Natural killer cell treated with Interleukin-12 subunit alpha and Interleukin-12 subunit beta and Interleukin-15 and Interleukin-18, amount 100 ng/mL, for 72 hours (primary cell): ENCODE measurements around the gene TMEM260. TPM values are rescaled to one million over a fixed set of nuclear protein-coding genes. Genes with fewer than 3 reads are reported as not detected.

Source experiments
- ATAC-seq, 2 donors: fragments of 150-1000 bp; cut with Tn5 transposase in 1 of 2; sonication (Bioruptor Pico), chemical (Tn5 transposase) in 1 of 2; 2 replicates each; pipeline ENCODE4 v1.10.0; 2021
- DNase-seq: peaks from one replicate; pipeline ENCODE4 v3.0.0; 2022; ENCODE audit warnings: low spot score
- H3K27ac Mint-ChIP-seq, 2 donors: 1 replicate in 1 of 2; 2 replicates in 1 of 2; pipeline ENCODE4 v1.8.0; 2022; ENCODE audit warnings: mixed read lengths in 2 of 2, mild to moderate bottlenecking in 1 of 2, moderate library complexity in 1 of 2
- H3K27me3 Mint-ChIP-seq, 2 donors: 1 replicate in 1 of 2; 2 replicates in 1 of 2; pipeline ENCODE4 v1.8.0; 2022; ENCODE audit warnings: mixed read lengths in 2 of 2
- H3K36me3 Mint-ChIP-seq: one replicate; pipeline ENCODE4 v1.8.0; 2022; ENCODE audit warnings: mixed read lengths
- H3K4me1 Mint-ChIP-seq, 2 donors: 1 replicate in 1 of 2; 2 replicates in 1 of 2; pipeline ENCODE4 v1.8.0; 2022; ENCODE audit warnings: low read depth in 2 of 2, mixed read lengths in 2 of 2, mild to moderate bottlenecking in 1 of 2
- H3K4me3 Mint-ChIP-seq: one replicate; pipeline ENCODE4 v1.8.0; 2022; ENCODE audit warnings: mixed read lengths
- H3K9me3 Mint-ChIP-seq: 2 replicates; pipeline ENCODE4 v1.8.0; 2022; ENCODE audit warnings: mixed read lengths
- total RNA-seq, 2 donors: library from RNA; stranded (reverse); gene quantifications; one replicate each; pipeline ENCODE4 v1.2.3, GENCODE V29; 2022

TMEM260 gene
- total RNA-seq = 10 to 100 TPM; 19.8 to 26.5 TPM

- H3K4me1 Mint-ChIP-seq = peaks cover 27 to 34% of the 10 kb centered on the region in 2 donors
Measured at GRCh38 chr14:56579345-56580220, at the start of gene TMEM260. Gene TMEM260, plus strand, starts transcription at chr14:56579798. Its CDS starts 117 bp downstream, at chr14:56579915.

GRCh38 chr14:56532546-56532945, 47.1 kb upstream of the TMEM260 start:
- no peak for DNase-seq
- no peaks in the 10 kb centered on the region for H3K4me1 Mint-ChIP-seq
- ATAC-seq = no peak
- no peak overlapping the region for H3K27ac Mint-ChIP-seq
- no peaks in the 10 kb centered on the region for H3K9me3 Mint-ChIP-seq
- no peak overlapping the region for H3K4me3 Mint-ChIP-seq
- peaks cover 17 to 23% of the 10 kb centered on the region in 2 donors for H3K27me3 Mint-ChIP-seq
- H3K36me3 Mint-ChIP-seq = no peaks in the 10 kb centered on the region

More at GRCh38 chr14:56579345-56580220, at the start of gene TMEM260:
- no peaks in the 10 kb centered on the region for H3K27me3 Mint-ChIP-seq
- ATAC-seq (peak; percentile 95), DNase-seq (peak; percentile 90)
- peak within 1 kb of the TSS; percentile 98 for H3K4me3 Mint-ChIP-seq
- peak within 1 kb of the TSS; percentile 79 to 90 for H3K27ac Mint-ChIP-seq
- H3K9me3 Mint-ChIP-seq = no peaks in the 10 kb centered on the region
- no peaks in the 10 kb centered on the region for H3K36me3 Mint-ChIP-seq

- no peaks in the 10 kb centered on the region for H3K36me3 Mint-ChIP-seq
- ATAC-seq = no peak
Measured at GRCh38 chr14:56534656-56535055, 44.9 kb upstream of the TMEM260 start.

GRCh38 chr14:56539862-56540261, 39.7 kb upstream of the TMEM260 start:
- Mint-ChIP-seq H3K4me1 (no peaks in the 10 kb centered on the region), H3K27ac (no peak overlapping the region), H3K4me3 (no peak overlapping the region), H3K9me3 (no peaks in the 10 kb centered on the region), H3K36me3 (no peaks in the 10 kb centered on the region), H3K27me3 (peaks cover 15 to 24% of the 10 kb centered on the region in 2 donors)
- ATAC-seq = no peak
- no peak for DNase-seq

More at GRCh38 chr14:56534656-56535055, 44.9 kb upstream of the TMEM260 start:
- no peak overlapping the region for H3K27ac Mint-ChIP-seq
- H3K4me1 Mint-ChIP-seq = no peaks in the 10 kb centered on the region
- H3K9me3 Mint-ChIP-seq = no peaks in the 10 kb centered on the region
- H3K27me3 Mint-ChIP-seq = peaks cover 24 to 30% of the 10 kb centered on the region in 2 donors
- no peak overlapping the region for H3K4me3 Mint-ChIP-seq
- DNase-seq = no peak

GRCh38 chr14:56543436-56543835, 36.2 kb upstream of the TMEM260 start:
- Mint-ChIP-seq H3K4me3 (no peak overlapping the region), H3K27me3 (peaks cover 14 to 22% of the 10 kb centered on the region in 2 donors), H3K9me3 (no peaks in the 10 kb centered on the region), H3K4me1 (no peaks in the 10 kb centered on the region), H3K36me3 (no peaks in the 10 kb centered on the region), H3K27ac (no peak overlapping the region)
- no peak for ATAC-seq
- DNase-seq = no peak

- H3K27me3 Mint-ChIP-seq = peaks cover 19 to 38% of the 10 kb centered on the region in 2 donors
- H3K9me3 Mint-ChIP-seq = no peaks in the 10 kb centered on the region
- no peaks in the 10 kb centered on the region for H3K4me1 Mint-ChIP-seq
- DNase-seq (no peak), ATAC-seq (no peak)
- no peak overlapping the region for H3K4me3 Mint-ChIP-seq
- no peaks in the 10 kb centered on the region for H3K36me3 Mint-ChIP-seq
- no peak overlapping the region for H3K27ac Mint-ChIP-seq
Measured at GRCh38 chr14:56549721-56550120, 29.9 kb upstream of the TMEM260 start.

GRCh38 chr14:56552615-56553014, 27.0 kb upstream of the TMEM260 start:
- peaks cover 31 to 34% of the 10 kb centered on the region in 2 donors for H3K27me3 Mint-ChIP-seq
- ATAC-seq (no peak), DNase-seq (no peak)
- H3K4me1 Mint-ChIP-seq = no peaks in the 10 kb centered on the region
- H3K9me3 Mint-ChIP-seq = no peaks in the 10 kb centered on the region
- H3K4me3 Mint-ChIP-seq = no peak overlapping the region
- no peaks in the 10 kb centered on the region for H3K36me3 Mint-ChIP-seq
- H3K27ac Mint-ChIP-seq = no peak overlapping the region

- Mint-ChIP-seq H3K27ac (no peak overlapping the region), H3K4me3 (no peak overlapping the region), H3K4me1 (no peaks in the 10 kb centered on the region), H3K27me3 (peaks cover 34 to 36% of the 10 kb centered on the region in 2 donors), H3K36me3 (no peaks in the 10 kb centered on the region), H3K9me3 (no peaks in the 10 kb centered on the region)
- ATAC-seq (no peak), DNase-seq (no peak)
Measured at GRCh38 chr14:56554301-56554700, 25.3 kb upstream of the TMEM260 start.

- Mint-ChIP-seq H3K27me3 (peaks cover 25 to 27% of the 10 kb centered on the region in 2 donors), H3K27ac (no peak overlapping the region), H3K36me3 (no peaks in the 10 kb centered on the region), H3K4me3 (no peak overlapping the region), H3K9me3 (no peaks in the 10 kb centered on the region), H3K4me1 (no peaks in the 10 kb centered on the region)
- no peak for ATAC-seq
- no peak for DNase-seq
Measured at GRCh38 chr14:56555921-56556570, 23.6 kb upstream of the TMEM260 start.

GRCh38 chr14:56559182-56559581, 20.4 kb upstream of the TMEM260 start:
- Mint-ChIP-seq H3K36me3 (peaks cover 7% of the 10 kb centered on the region), H3K9me3 (no peaks in the 10 kb centered on the region), H3K4me1 (no peaks in the 10 kb centered on the region), H3K27me3 (peaks cover 28 to 38% of the 10 kb centered on the region in 2 donors), H3K4me3 (no peak overlapping the region), H3K27ac (no peak overlapping the region)
- DNase-seq (no peak), ATAC-seq (no peak)

GRCh38 chr14:56561606-56562005, 18.0 kb upstream of the TMEM260 start:
- Mint-ChIP-seq H3K27ac (no peak overlapping the region), H3K4me1 (no peaks in the 10 kb centered on the region), H3K36me3 (peaks cover 7% of the 10 kb centered on the region)

GRCh38 chr14:56562883-56563282, 16.7 kb upstream of the TMEM260 start:
- DNase-seq (no peak), ATAC-seq (no peak)
- H3K4me3 Mint-ChIP-seq = no peak overlapping the region
- H3K27me3 Mint-ChIP-seq = peaks cover 35 to 50% of the 10 kb centered on the region in 2 donors
- no peaks in the 10 kb centered on the region for H3K4me1 Mint-ChIP-seq
- no peak overlapping the region for H3K27ac Mint-ChIP-seq
- H3K36me3 Mint-ChIP-seq = peaks cover 7% of the 10 kb centered on the region
- no peaks in the 10 kb centered on the region for H3K9me3 Mint-ChIP-seq

More at GRCh38 chr14:56561606-56562005, 18.0 kb upstream of the TMEM260 start:
- no peak for DNase-seq
- no peaks in the 10 kb centered on the region for H3K9me3 Mint-ChIP-seq
- H3K4me3 Mint-ChIP-seq = no peak overlapping the region
- H3K27me3 Mint-ChIP-seq = peaks cover 33 to 50% of the 10 kb centered on the region in 2 donors
- no peak for ATAC-seq

GRCh38 chr14:56569174-56569573, 10.4 kb upstream of the TMEM260 start:
- no peak overlapping the region for H3K27ac Mint-ChIP-seq
- no peaks in the 10 kb centered on the region for H3K36me3 Mint-ChIP-seq
- H3K9me3 Mint-ChIP-seq = no peaks in the 10 kb centered on the region
- H3K4me1 Mint-ChIP-seq = no peaks in the 10 kb centered on the region
- H3K4me3 Mint-ChIP-seq = no peak overlapping the region
- ATAC-seq (no peak), DNase-seq (no peak)
- H3K27me3 Mint-ChIP-seq = peaks cover 35 to 39% of the 10 kb centered on the region in 2 donors

- DNase-seq (no peak), ATAC-seq (no peak)
- no peak overlapping the region for H3K27ac Mint-ChIP-seq
- H3K27me3 Mint-ChIP-seq = peaks cover 35 to 39% of the 10 kb centered on the region in 2 donors
- no peak overlapping the region for H3K4me3 Mint-ChIP-seq
- H3K9me3 Mint-ChIP-seq = no peaks in the 10 kb centered on the region
- no peaks in the 10 kb centered on the region for H3K4me1 Mint-ChIP-seq
- H3K36me3 Mint-ChIP-seq = no peaks in the 10 kb centered on the region
Measured at GRCh38 chr14:56570295-56570694, 9.3 kb upstream of the TMEM260 start.
